LNCaP clone FGC (cell line): ENCODE measurements around the gene AK8.

Source experiments
- DNase-seq: peaks from one replicate; pipeline ENCODE4 v3.0.0-alpha.2; 2011; ENCODE audit warnings: low read depth
- H3K4me3 ChIP-seq: 2 replicates; pipeline ENCODE4 v1.5.1; 2011; ENCODE audit warnings: mild to moderate bottlenecking, low read depth, low read length, control low read depth
- CTCF ChIP-seq: IDR thresholded peaks from 2 replicates; pipeline ENCODE4 v1.5.1; 2012; ENCODE audit warnings: mild to moderate bottlenecking; ENCODE audit not compliant: control insufficient read depth, insufficient read depth; ENCODE audit errors: extremely low read depth

Gene AK8

GRCh38 chr9:132809677-132810271, 68.3 kb downstream of the AK8 start:
- DNase-seq: no peak
- no peak for TF ChIP-seq CTCF
- no peak overlapping the region for H3K4me3 ChIP-seq

GRCh38 chr9:132808645-132809044, 69.4 kb downstream of the AK8 start:
- no peak for DNase-seq
- no peak overlapping the region for H3K4me3 ChIP-seq
- no peak for TF ChIP-seq CTCF

GRCh38 chr9:132806723-132807421, 71.2 kb downstream of the AK8 start:
- H3K4me3 ChIP-seq: no peak overlapping the region
- no peak for DNase-seq
- no peak for TF ChIP-seq CTCF

- TF ChIP-seq CTCF: no peak
- no peak overlapping the region for H3K4me3 ChIP-seq
- DNase-seq: no peak
Measured at GRCh38 chr9:132806306-132806705, 71.8 kb downstream of the AK8 start.

GRCh38 chr9:132804576-132805295, 73.3 kb downstream of the AK8 start:
- TF ChIP-seq CTCF: no peak
- DNase-seq: no peak
- H3K4me3 ChIP-seq: no peak overlapping the region

GRCh38 chr9:132802121-132802795, 75.8 kb downstream of the AK8 start:
- no peak overlapping the region for H3K4me3 ChIP-seq
- TF ChIP-seq CTCF: no peak
- no peak for DNase-seq
